Pancreas (tissue), 10 donors: ENCODE results near the gene LRMDA. TPM values are rescaled to one million over a fixed set of nuclear protein-coding genes. Genes with fewer than 3 reads are reported as not detected.

Experiments
- ATAC-seq, 4 donors: fragments of 200-7000 bp; cut with Tn5 transposase; one replicate each; pipeline versions ENCODE4 v1.8.0 to v1.9.1; 2020; ENCODE audit warnings: mild to moderate bottlenecking in 4 of 4, moderate library complexity in 4 of 4
- DNase-seq, 6 donors: peaks; one replicate each; pipeline ENCODE4 v3.0.0-alpha.2; 2020
- FAIRE-seq: peaks from 2 replicates; lab custom pipeline; 2012; peaks lifted over from hg19 to GRCh38; lab: Jason Lieb, UNC
- H3K27ac ChIP-seq, 4 donors: fragments of 200-600 bp; sonication (generic); 1 replicate in 3 of 4; 2 replicates in 1 of 4; pipeline versions ENCODE4 v1.5.0 to v1.8.0; 2020
- H3K27me3 ChIP-seq, 4 donors: fragments of 200-600 bp; one replicate each; pipeline ENCODE4 v1.8.0; 2021
- H3K36me3 ChIP-seq, 3 donors: fragments of 200-600 bp; sonication (generic) in 1 of 3; one replicate each; pipeline versions ENCODE4 v1.5.0 to v1.8.0; 2020 to 2021
- H3K4me1 ChIP-seq, 3 donors: fragments of 200-600 bp; one replicate each; pipeline ENCODE4 v1.8.0; 2021
- H3K4me3 ChIP-seq, 4 donors: fragments of 200-600 bp; sonication (generic) in 2 of 4; one replicate each; pipeline versions ENCODE4 v1.5.0 to v1.8.0; 2020 to 2021
- H3K9me3 ChIP-seq, 4 donors: fragments of 200-600 bp; one replicate each; pipeline ENCODE4 v1.8.0; 2021
- CTCF ChIP-seq, 4 donors: fragments of 200-600 bp; sonication (generic) in 3 of 4; IDR thresholded peaks; one replicate each; pipeline versions ENCODE4 v1.5.0 to v1.8.0; 2021; ENCODE audit warnings: antibody characterized with exemption in 4 of 4
- WGBS, 2 donors: extraction: QIAGEN DNeasy Blood & Tissue Kit; methylation state at CpG; one replicate each; pipeline ENCODE4 v1.1.7; 2013; 5-methylcytosine and 5-hydroxymethylcytosine counted together
- intact Hi-C, 3 donors: fragments of 100-400 bp; cut with DNase I; formaldehyde crosslinking; loops; one replicate each; pipeline versions ENCODE4 v1.11.1 to v1.14.2; 2022
- polyA plus RNA-seq, 2 donors: library from polyadenylated mRNA; stranded (reverse); fragments of 200-250 nt; gene quantifications; one replicate each; pipeline ENCODE4 v1.2.3, GENCODE V29; 2013
- total RNA-seq, 6 donors: library from RNA; stranded (reverse); fragmentation: NEBNext Ultra II Directional in 4 of 6; extraction: Animal tissue kit (Norgen Biotek cat#: 25700) in 4 of 6; gene quantifications; one replicate each; pipeline versions ENCODE4 v1.2.1 to v1.2.4, GENCODE V29; 2021 to 2023
- donor health status: healthy with polysubstance abuse.
- donor health status: DM: no; HTN: no; CAD: no; lungs with moderate emphysema.
- donor health status: DM: no; HTN: no; CAD: no.
- donor health status: control.
- donor health status: control.
- donor health status: Bipolar disorder and iron deficiency.
- donor health status: DM: yes; HTN: yes; CAD: no.
- donor health status: DM: no; HTN: no; CAD: no.
- donor health status: DM: no; HTN: no; CAD: no.
- donor health status: DM: yes; HTN: yes; CAD: no.

LRMDA gene
- total and polyA plus RNA-seq, 8 donors = 4.6 to 21.2 (median 13.4) TPM

- TF ChIP-seq CTCF (IDR thresholded peaks at IDR 0.05) = no peak
- no peaks in the 10 kb centered on the region for H3K9me3 ChIP-seq
- H3K27ac ChIP-seq = no peak overlapping the region
- H3K27me3 ChIP-seq = no peaks in the 10 kb centered on the region
- H3K4me3 ChIP-seq = no peak overlapping the region
- DNase-seq = no peak
- FAIRE-seq = no peak
- WGBS, 2 donors = 94 to 97% methylated on average over 7 of the region's 7 CpGs
- intact Hi-C loops = no loop called here
- no peak for ATAC-seq
- H3K4me1 ChIP-seq = peaks cover 7 to 10% (median 8%) of the 10 kb centered on the region in 3 donors
- H3K36me3 ChIP-seq = no peaks in the 10 kb centered on the region
Measured at GRCh38 chr10:76415554-76415953, 984.1 kb downstream of the LRMDA start.

- no peaks in the 10 kb centered on the region for H3K9me3 ChIP-seq
- no peak overlapping the region for H3K27ac ChIP-seq
- no peak for ATAC-seq
- H3K27me3 ChIP-seq = no peaks in the 10 kb centered on the region
- H3K4me3 ChIP-seq = no peak overlapping the region
- DNase-seq = no peak
- TF ChIP-seq CTCF (IDR thresholded peaks at IDR 0.05) = no peak
- intact Hi-C loops = no loop called here
- H3K4me1 ChIP-seq = peaks cover 12 to 19% (median 15%) of the 10 kb centered on the region in 3 donors
- no peaks in the 10 kb centered on the region for H3K36me3 ChIP-seq
- no peak for FAIRE-seq
- 87 to 94% methylated on average over 4 of the region's 4 CpGs for WGBS, 2 donors
Measured at GRCh38 chr10:76416642-76417041, 985.2 kb downstream of the LRMDA start.

- Histone ChIP-seq H3K27ac (peak overlapping the region in 2 of 4 donors; percentile 37 to 53), H3K9me3 (no peaks in the 10 kb centered on the region), H3K4me1 (peaks cover 12 to 21% (median 20%) of the 10 kb centered on the region in 3 donors), H3K27me3 (no peaks in the 10 kb centered on the region), H3K4me3 (no peak overlapping the region), H3K36me3 (no peaks in the 10 kb centered on the region)
- ATAC-seq (peak; percentile 79 to 88 (median 87)), FAIRE-seq (peak; percentile 53), DNase-seq (no peak)
- 15 to 17% methylated on average over 4 of the region's 4 CpGs for WGBS, 2 donors
- TF ChIP-seq CTCF (IDR thresholded peaks at IDR 0.05) = no peak
- intact Hi-C loops = no loop called here
Measured at GRCh38 chr10:76420725-76421124, 989.3 kb downstream of the LRMDA start.

- ATAC-seq (peak in 1 of 4 donors; percentile 27), FAIRE-seq (no peak), DNase-seq (no peak)
- Histone ChIP-seq H3K27me3 (no peaks in the 10 kb centered on the region), H3K4me3 (no peak overlapping the region), H3K27ac (no peak overlapping the region), H3K36me3 (no peaks in the 10 kb centered on the region), H3K9me3 (no peaks in the 10 kb centered on the region), H3K4me1 (peaks cover 12 to 21% (median 20%) of the 10 kb centered on the region in 3 donors)
- 89 to 95% methylated on average over 4 of the region's 4 CpGs for WGBS, 2 donors
- no peak for TF ChIP-seq CTCF (IDR thresholded peaks at IDR 0.05)
- intact Hi-C loops = no loop called here
Measured at GRCh38 chr10:76422769-76423168, 991.3 kb downstream of the LRMDA start.

- no peak for FAIRE-seq
- no peak for TF ChIP-seq CTCF (IDR thresholded peaks at IDR 0.05)
- peak in 2 of 4 donors; percentile 17 to 18 for ATAC-seq
- intact Hi-C loops = no loop called here
- DNase-seq = no peak
- H3K4me1 ChIP-seq = peaks cover 11 to 39% (median 14%) of the 10 kb centered on the region in 3 donors
- H3K27me3 ChIP-seq = no peaks in the 10 kb centered on the region
- H3K27ac ChIP-seq = no peak overlapping the region
- no peaks in the 10 kb centered on the region for H3K36me3 ChIP-seq
- WGBS, 2 donors = 69 to 74% methylated on average over 4 of the region's 4 CpGs
- no peaks in the 10 kb centered on the region for H3K9me3 ChIP-seq
- no peak overlapping the region for H3K4me3 ChIP-seq
Measured at GRCh38 chr10:76428551-76429367, 997.3 kb downstream of the LRMDA start.
